ENCODE measurements around the gene DYRK3. TPM values are rescaled to one million over a fixed set of nuclear protein-coding genes. Genes with fewer than 3 reads are reported as not detected.

DYRK3 gene
- total and polyA plus RNA-seq, 2 of the 13 experiments (the other 11 are each of a cell fraction or from before 2014, with no cell fraction given), result 0.48 to 2.8 TPM

DNA sequence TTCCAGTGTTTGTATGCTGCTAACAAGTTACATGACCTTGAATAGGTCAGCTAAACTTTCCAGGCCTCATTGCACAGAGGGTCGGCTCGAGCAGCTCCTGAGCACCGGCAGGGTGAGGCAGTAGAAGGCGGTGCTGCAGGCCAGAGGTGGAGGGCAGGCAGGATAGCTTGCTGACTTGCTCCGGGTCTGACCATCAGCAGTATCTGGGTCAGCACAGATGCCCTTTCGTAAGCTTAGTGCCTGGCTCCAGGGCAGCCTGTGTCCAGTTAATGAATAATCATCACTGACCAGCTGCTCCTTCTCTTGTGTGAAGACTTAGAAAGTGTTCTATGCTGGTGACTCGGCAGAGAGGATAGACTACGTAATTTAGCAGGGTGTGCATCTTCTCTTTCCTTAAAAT lies 56.3 kb downstream of the DYRK3 start (continued):
- TF ChIP-seq, protein P1, sequence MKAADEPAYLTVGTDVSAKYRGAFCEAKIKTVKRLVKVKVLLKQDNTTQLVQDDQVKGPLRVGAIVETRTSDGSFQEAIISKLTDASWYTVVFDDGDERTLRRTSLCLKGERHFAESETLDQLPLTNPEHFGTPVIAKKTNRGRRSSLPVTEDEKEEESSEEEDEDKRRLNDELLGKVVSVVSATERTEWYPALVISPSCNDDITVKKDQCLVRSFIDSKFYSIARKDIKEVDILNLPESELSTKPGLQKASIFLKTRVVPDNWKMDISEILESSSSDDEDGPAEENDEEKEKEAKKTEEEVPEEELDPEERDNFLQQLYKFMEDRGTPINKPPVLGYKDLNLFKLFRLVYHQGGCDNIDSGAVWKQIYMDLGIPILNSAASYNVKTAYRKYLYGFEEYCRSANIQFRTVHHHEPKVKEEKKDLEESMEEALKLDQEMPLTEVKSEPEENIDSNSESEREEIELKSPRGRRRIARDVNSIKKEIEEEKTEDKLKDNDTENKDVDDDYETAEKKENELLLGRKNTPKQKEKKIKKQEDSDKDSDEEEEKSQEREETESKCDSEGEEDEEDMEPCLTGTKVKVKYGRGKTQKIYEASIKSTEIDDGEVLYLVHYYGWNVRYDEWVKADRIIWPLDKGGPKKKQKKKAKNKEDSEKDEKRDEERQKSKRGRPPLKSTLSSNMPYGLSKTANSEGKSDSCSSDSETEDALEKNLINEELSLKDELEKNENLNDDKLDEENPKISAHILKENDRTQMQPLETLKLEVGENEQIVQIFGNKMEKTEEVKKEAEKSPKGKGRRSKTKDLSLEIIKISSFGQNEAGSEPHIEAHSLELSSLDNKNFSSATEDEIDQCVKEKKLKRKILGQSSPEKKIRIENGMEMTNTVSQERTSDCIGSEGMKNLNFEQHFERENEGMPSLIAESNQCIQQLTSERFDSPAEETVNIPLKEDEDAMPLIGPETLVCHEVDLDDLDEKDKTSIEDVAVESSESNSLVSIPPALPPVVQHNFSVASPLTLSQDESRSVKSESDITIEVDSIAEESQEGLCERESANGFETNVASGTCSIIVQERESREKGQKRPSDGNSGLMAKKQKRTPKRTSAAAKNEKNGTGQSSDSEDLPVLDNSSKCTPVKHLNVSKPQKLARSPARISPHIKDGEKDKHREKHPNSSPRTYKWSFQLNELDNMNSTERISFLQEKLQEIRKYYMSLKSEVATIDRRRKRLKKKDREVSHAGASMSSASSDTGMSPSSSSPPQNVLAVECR (CRISPR knock-in tag; IDR thresholded peaks at IDR 0.05; ENCODE audit: borderline replicate concordance), result peak; percentile 15; the same call in 1 of the 2 replicates
- TF ChIP-seq FOXO1 (CRISPR knock-in tag; IDR thresholded peaks at IDR 0.05) (no peak), ZNF891 (CRISPR knock-in tag; IDR thresholded peaks at IDR 0.05) (no peak), THYN1 (CRISPR knock-in tag; IDR thresholded peaks at IDR 0.05; ENCODE audit: borderline replicate concordance, low read depth) (no peak), ZNF292 (CRISPR knock-in tag; IDR thresholded peaks at IDR 0.05; ENCODE audit: borderline replicate concordance, low read depth) (peak; percentile 84; the same call in 1 of the 2 replicates), ZNF569 (CRISPR knock-in tag; IDR thresholded peaks at IDR 0.05; ENCODE audit: borderline replicate concordance) (no peak), ZFP36L1 (CRISPR knock-in tag; IDR thresholded peaks at IDR 0.05) (no peak), KDM4B (CRISPR knock-in tag; IDR thresholded peaks at IDR 0.05) (no peak), TCF7 (IDR thresholded peaks at IDR 0.05; ENCODE audit: low read depth) (no peak), ZNF788 (CRISPR knock-in tag; IDR thresholded peaks at IDR 0.05; ENCODE audit: borderline replicate concordance) (peak; percentile 44; the same call in 1 of the 2 replicates), PCBP1 (IDR thresholded peaks at IDR 0.05; ENCODE audit: borderline replicate concordance, low read depth, low read length) (no peak), ZNF703 (CRISPR knock-in tag; IDR thresholded peaks at IDR 0.05; ENCODE audit: borderline replicate concordance) (no peak), HDAC2 (CRISPR knock-in tag; IDR thresholded peaks at IDR 0.05) (0 out of 2 replicates have a peak, but pooled peaks have one; percentile 21), ISL2 (CRISPR knock-in tag; IDR thresholded peaks at IDR 0.05) (no peak), ZKSCAN5 (CRISPR knock-in tag; IDR thresholded peaks at IDR 0.05) (no peak)
- TF ChIP-seq, protein P2, sequence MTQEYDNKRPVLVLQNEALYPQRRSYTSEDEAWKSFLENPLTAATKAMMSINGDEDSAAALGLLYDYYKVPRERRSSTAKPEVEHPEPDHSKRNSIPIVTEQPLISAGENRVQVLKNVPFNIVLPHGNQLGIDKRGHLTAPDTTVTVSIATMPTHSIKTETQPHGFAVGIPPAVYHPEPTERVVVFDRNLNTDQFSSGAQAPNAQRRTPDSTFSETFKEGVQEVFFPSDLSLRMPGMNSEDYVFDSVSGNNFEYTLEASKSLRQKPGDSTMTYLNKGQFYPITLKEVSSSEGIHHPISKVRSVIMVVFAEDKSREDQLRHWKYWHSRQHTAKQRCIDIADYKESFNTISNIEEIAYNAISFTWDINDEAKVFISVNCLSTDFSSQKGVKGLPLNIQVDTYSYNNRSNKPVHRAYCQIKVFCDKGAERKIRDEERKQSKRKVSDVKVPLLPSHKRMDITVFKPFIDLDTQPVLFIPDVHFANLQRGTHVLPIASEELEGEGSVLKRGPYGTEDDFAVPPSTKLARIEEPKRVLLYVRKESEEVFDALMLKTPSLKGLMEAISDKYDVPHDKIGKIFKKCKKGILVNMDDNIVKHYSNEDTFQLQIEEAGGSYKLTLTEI (CRISPR knock-in tag; conservative IDR thresholded peaks at IDR 0.05), result no peak
- TF ChIP-seq, protein P3, sequence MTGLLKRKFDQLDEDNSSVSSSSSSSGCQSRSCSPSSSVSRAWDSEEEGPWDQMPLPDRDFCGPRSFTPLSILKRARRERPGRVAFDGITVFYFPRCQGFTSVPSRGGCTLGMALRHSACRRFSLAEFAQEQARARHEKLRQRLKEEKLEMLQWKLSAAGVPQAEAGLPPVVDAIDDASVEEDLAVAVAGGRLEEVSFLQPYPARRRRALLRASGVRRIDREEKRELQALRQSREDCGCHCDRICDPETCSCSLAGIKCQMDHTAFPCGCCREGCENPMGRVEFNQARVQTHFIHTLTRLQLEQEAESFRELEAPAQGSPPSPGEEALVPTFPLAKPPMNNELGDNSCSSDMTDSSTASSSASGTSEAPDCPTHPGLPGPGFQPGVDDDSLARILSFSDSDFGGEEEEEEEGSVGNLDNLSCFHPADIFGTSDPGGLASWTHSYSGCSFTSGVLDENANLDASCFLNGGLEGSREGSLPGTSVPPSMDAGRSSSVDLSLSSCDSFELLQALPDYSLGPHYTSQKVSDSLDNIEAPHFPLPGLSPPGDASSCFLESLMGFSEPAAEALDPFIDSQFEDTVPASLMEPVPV (CRISPR knock-in tag; IDR thresholded peaks at IDR 0.05), result no peak
- TF ChIP-seq, protein P4, sequence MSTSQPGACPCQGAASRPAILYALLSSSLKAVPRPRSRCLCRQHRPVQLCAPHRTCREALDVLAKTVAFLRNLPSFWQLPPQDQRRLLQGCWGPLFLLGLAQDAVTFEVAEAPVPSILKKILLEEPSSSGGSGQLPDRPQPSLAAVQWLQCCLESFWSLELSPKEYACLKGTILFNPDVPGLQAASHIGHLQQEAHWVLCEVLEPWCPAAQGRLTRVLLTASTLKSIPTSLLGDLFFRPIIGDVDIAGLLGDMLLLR (CRISPR knock-in tag; IDR thresholded peaks at IDR 0.05), result no peak
- TF ChIP-seq, protein P5, sequence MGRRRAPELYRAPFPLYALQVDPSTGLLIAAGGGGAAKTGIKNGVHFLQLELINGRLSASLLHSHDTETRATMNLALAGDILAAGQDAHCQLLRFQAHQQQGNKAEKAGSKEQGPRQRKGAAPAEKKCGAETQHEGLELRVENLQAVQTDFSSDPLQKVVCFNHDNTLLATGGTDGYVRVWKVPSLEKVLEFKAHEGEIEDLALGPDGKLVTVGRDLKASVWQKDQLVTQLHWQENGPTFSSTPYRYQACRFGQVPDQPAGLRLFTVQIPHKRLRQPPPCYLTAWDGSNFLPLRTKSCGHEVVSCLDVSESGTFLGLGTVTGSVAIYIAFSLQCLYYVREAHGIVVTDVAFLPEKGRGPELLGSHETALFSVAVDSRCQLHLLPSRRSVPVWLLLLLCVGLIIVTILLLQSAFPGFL (CRISPR knock-in tag; IDR thresholded peaks at IDR 0.05), result no peak
- TF ChIP-seq, protein P6, sequence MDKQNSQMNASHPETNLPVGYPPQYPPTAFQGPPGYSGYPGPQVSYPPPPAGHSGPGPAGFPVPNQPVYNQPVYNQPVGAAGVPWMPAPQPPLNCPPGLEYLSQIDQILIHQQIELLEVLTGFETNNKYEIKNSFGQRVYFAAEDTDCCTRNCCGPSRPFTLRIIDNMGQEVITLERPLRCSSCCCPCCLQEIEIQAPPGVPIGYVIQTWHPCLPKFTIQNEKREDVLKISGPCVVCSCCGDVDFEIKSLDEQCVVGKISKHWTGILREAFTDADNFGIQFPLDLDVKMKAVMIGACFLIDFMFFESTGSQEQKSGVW (CRISPR knock-in tag; IDR thresholded peaks at IDR 0.05; ENCODE audit: borderline replicate concordance), result no peak
